Smooth muscle cell (in vitro differentiated cells): ENCODE results near the gene SEC14L6. TPM values are rescaled to one million over a fixed set of nuclear protein-coding genes. Genes with fewer than 3 reads are reported as not detected.
A peak's percentile ranks its signal among the peaks of the same experiment; 100 is the strongest.
"Not testable (repeated sequence)": the region's sequence is repeated elsewhere in the genome, so short reads cannot be mapped to it uniquely, and the experiment has no call there.

Experiments used
- DNase-seq: peaks from one replicate; lab custom pipeline; 2025; ENCODE audit not compliant: unreplicated experiment; lab: John Stamatoyannopoulos, UW
- H2AFZ ChIP-seq: fragments of 200-600 bp; sonication (generic); 2 replicates; pipeline ENCODE4 v1.6.0; 2016; ENCODE audit warnings: antibody characterized with exemption, low read depth, mild to moderate bottlenecking
- H3F3A ChIP-seq: fragments of 200-600 bp; sonication (generic); 2 replicates; pipeline ENCODE4 v1.6.0; 2017; ENCODE audit warnings: antibody characterized with exemption, low read depth
- H3K27ac ChIP-seq: fragments of 200-600 bp; sonication (generic); 2 replicates; pipeline ENCODE4 v1.5.1; 2016; ENCODE audit warnings: low read depth, mild to moderate bottlenecking
- H3K27me3 ChIP-seq: fragments of 200-600 bp; sonication (generic); 2 replicates; pipeline ENCODE4 v1.6.1; 2016; ENCODE audit warnings: low read depth, mild to moderate bottlenecking
- H3K36me3 ChIP-seq: fragments of 200-600 bp; sonication (generic); 2 replicates; pipeline ENCODE4 v1.5.1; 2016; ENCODE audit warnings: low read depth
- H3K4me1 ChIP-seq: fragments of 200-600 bp; sonication (generic); 2 replicates; pipeline ENCODE4 v1.5.1; 2016; ENCODE audit warnings: low read depth
- H3K4me2 ChIP-seq: fragments of 200-600 bp; sonication (generic); 2 replicates; pipeline ENCODE4 v1.6.0; 2016; ENCODE audit warnings: mild to moderate bottlenecking
- H3K4me3 ChIP-seq: fragments of 200-600 bp; sonication (generic); 2 replicates; pipeline ENCODE4 v1.5.1; 2016; ENCODE audit warnings: mild to moderate bottlenecking
- H3K79me2 ChIP-seq: fragments of 200-600 bp; sonication (generic); 2 replicates; pipeline ENCODE4 v1.6.0; 2016; ENCODE audit warnings: low read depth, mild to moderate bottlenecking
- H3K9ac ChIP-seq: fragments of 200-600 bp; sonication (generic); 2 replicates; pipeline ENCODE4 v1.6.0; 2016; ENCODE audit warnings: low read depth
- H3K9me3 ChIP-seq: fragments of 200-600 bp; sonication (generic); replicated peaks from 2 replicates; pipeline ENCODE4 v1.5.1; 2016; ENCODE audit warnings: low read depth
- H4K20me1 ChIP-seq: fragments of 200-600 bp; sonication (generic); 2 replicates; pipeline ENCODE4 v1.6.0; 2016; ENCODE audit warnings: low read depth
- WGBS: methylation state at CpG from one replicate; pipeline ENCODE4 v1.1.7; 2016; ENCODE audit warnings: low lambda C conversion rate; 5-methylcytosine and 5-hydroxymethylcytosine counted together
- polyA plus RNA-seq: library from polyadenylated mRNA; unstranded; fragments of >200 nt; fragmentation: Nextera tagmentation; extraction: Ambion mirVana; gene quantifications from 2 replicates; pipeline ENCODE4 v1.2.1, GENCODE V29; 2016
- total RNA-seq: library from RNA; depleted of rRNA; stranded (reverse); fragments of >200 nt; gene quantifications from 2 replicates; pipeline ENCODE4 v1.2.3, GENCODE V29; 2014
- TF ChIP-seq, protein P1 (sequence below): fragments of 200-600 bp; sonication (generic); IDR thresholded peaks from 2 replicates; pipeline ENCODE4 v1.5.1; 2017; ENCODE audit warnings: borderline replicate concordance, mild to moderate bottlenecking, antibody characterized with exemption; ENCODE audit not compliant: insufficient read depth, poor library complexity, severe bottlenecking

SEC14L6 gene
- total RNA-seq, result 0.09 and 0.13 TPM in 2 replicates
- not detected in 2 replicates for polyA plus RNA-seq

DNA sequence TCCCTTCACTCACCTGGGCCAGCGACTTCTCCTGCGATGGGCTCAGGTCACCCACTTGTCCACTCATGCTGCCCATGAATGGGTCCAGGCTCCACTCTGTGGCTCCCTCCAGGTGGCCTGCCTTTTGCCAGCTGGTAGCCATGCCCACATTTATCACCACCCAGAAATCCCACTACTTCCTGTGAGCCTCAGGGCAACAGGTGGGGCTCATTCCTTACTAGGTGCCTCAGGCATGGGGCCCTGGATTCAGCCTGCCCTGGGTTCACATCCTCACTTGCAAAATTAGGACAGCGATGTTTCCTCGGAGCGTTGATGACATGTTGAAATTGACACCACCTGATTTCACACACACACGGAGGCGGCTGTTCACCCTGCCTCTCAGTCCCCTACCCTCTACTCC, at the start of gene SEC14L6:
Gene SEC14L6 (minus strand): TSS at position 126 of the 400 bp plus-strand sequence. CDS start 59 bp downstream, at position 67.
- Histone ChIP-seq H3K4me1 (peaks cover 4% of the 10 kb centered on the region), H3K27ac (no peak within 1 kb of the TSS), H4K20me1 (no peaks in the 10 kb centered on the region), H3K79me2 (no peaks in the 10 kb centered on the region), H3K4me3 (no peak within 1 kb of the TSS), H3K9me3 (no peaks in the 10 kb centered on the region), H3K27me3 (peaks cover 26% of the 10 kb centered on the region), H3F3A (no peaks in the 10 kb centered on the region), H3K4me2 (no peak within 1 kb of the TSS), H3K36me3 (no peaks in the 10 kb centered on the region), H2AFZ (no peak within 1 kb of the TSS), H3K9ac (no peak within 1 kb of the TSS)
- DNase-seq, result no peak
- TF ChIP-seq, protein P1, sequence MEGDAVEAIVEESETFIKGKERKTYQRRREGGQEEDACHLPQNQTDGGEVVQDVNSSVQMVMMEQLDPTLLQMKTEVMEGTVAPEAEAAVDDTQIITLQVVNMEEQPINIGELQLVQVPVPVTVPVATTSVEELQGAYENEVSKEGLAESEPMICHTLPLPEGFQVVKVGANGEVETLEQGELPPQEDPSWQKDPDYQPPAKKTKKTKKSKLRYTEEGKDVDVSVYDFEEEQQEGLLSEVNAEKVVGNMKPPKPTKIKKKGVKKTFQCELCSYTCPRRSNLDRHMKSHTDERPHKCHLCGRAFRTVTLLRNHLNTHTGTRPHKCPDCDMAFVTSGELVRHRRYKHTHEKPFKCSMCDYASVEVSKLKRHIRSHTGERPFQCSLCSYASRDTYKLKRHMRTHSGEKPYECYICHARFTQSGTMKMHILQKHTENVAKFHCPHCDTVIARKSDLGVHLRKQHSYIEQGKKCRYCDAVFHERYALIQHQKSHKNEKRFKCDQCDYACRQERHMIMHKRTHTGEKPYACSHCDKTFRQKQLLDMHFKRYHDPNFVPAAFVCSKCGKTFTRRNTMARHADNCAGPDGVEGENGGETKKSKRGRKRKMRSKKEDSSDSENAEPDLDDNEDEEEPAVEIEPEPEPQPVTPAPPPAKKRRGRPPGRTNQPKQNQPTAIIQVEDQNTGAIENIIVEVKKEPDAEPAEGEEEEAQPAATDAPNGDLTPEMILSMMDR, result no peak
- WGBS, result 93% methylated on average over 7 of the region's 7 CpGs

DNA sequence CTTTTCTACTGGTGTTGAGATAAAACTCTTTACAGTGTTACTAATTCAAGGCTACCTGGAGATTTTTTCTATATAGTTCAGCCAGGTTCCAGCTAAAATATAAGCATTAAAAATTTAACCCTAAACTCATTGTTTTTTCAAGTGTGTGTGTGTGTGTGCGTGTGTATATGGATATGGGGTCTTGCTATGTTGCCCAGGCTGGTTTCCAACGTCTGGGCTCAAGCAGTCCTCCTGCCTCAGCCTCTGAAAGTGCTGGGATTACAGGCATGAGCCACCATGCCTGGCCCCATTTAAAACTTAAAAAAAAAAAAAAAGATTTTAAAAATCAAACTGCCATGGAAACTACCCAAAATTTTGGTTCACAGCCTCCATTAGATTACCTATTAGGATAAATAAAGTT, 49.7 kb upstream of the SEC14L6 start:
- no peak overlapping the region for H3K4me3 ChIP-seq
- TF ChIP-seq, protein P1, result no peak
- no peak overlapping the region for H2AFZ ChIP-seq
- no peak for DNase-seq
- no peak overlapping the region for H3K4me2 ChIP-seq
- no peak overlapping the region for H3K9ac ChIP-seq
- H3F3A ChIP-seq, result no peaks in the 10 kb centered on the region
- 88% methylated on average over 2 of the region's 2 CpGs for WGBS
- H3K36me3 ChIP-seq, result no peaks in the 10 kb centered on the region
- peaks cover 5% of the 10 kb centered on the region for H3K79me2 ChIP-seq
- no peaks in the 10 kb centered on the region for H3K27me3 ChIP-seq
- no peaks in the 10 kb centered on the region for H4K20me1 ChIP-seq
- no peaks in the 10 kb centered on the region for H3K9me3 ChIP-seq
- no peak overlapping the region for H3K27ac ChIP-seq
- H3K4me1 ChIP-seq, result no peaks in the 10 kb centered on the region

DNA sequence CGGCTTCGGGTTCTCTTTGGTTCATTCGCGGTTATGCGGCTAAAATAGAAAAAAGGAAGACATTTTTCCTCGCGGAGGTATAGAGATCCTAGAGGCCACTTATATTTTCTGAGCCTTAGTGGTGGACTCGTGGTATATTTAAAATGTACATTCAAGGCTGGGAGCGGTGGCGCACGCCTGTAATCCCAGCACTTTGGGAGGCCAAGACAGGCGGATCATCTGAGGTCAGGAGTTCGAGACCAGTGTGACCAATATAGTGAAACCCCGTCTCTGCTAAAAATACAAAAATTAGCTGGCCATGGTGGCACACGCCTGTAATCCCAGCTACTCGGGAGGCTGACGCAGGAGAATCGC, 45.8 kb upstream of the SEC14L6 start:
- H3K9ac ChIP-seq, H3F3A ChIP-seq, H3K27me3 ChIP-seq, H3K36me3 ChIP-seq, H3K9me3 ChIP-seq, H3K4me1 ChIP-seq, H4K20me1 ChIP-seq, DNase-seq: not testable (repeated sequence)
- Histone ChIP-seq H3K4me3 (peak overlapping the region; percentile 23), H3K79me2 (peaks cover 21% of the 10 kb centered on the region), H2AFZ (peak overlapping the region; percentile 58), H3K27ac (peak overlapping the region; percentile 98), H3K4me2 (peak overlapping the region; percentile 86)
- 50% methylated on average over 18 of the region's 18 CpGs for WGBS

DNA sequence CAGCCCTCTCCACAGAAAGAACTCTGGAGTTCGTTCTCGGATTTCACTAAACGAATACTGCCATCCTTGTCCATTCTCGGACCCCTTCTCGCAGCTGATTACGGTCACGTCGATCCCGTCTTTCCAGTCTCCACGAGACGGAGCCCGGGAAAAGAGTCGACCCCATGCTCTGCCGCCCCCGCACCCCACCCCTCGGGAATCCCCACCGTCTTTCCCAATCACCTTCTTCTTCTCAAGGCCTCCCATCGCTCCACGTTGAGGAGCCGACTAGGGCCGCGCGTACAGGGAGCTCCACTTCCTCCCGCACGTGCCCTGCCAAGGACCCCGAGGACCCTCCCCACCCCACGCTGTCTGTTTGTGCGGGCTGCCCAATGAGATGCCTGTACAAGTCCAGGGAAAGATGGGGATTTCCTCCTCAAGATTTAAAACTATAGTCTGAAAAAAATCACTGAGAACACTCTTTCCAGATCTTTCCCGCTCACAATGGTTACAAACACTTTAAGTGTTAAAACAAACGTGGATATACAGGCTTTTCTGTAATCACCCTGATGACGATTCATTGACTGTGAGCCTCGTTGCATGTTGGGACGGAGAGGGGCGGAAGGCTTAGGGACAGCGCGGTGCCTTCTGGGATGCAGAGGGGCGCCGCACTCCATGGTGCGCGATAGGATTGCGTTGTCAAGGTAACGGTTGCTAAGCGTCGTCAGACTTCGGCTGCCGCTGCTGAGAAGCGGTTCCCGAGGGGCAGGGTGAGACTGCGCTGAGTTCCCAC, 45.2 kb upstream of the SEC14L6 start, which contains the start of gene PES1:
Gene PES1 (minus strand): TSS at position 323 of the 772 bp plus-strand sequence. CDS start 77 bp downstream, at position 246.
- H3K9me3 ChIP-seq, result no peaks in the 10 kb centered on the region
- no peaks in the 10 kb centered on the region for H4K20me1 ChIP-seq
- peak within 1 kb of the TSS; percentile 86 for H3K4me2 ChIP-seq
- H3K79me2 ChIP-seq, result peaks cover 21% of the 10 kb centered on the region
- H3F3A ChIP-seq, result no peaks in the 10 kb centered on the region
- WGBS, result 1% methylated on average over 49 of the region's 49 CpGs
- peak within 1 kb of the TSS; percentile 98 for H3K27ac ChIP-seq
- peaks cover 5% of the 10 kb centered on the region for H3K36me3 ChIP-seq
- peak within 1 kb of the TSS; percentile 58 for H3K4me3 ChIP-seq
- no peaks in the 10 kb centered on the region for H3K27me3 ChIP-seq
- peak; percentile 63 for DNase-seq
- peak within 1 kb of the TSS; percentile 99 for H3K9ac ChIP-seq
- peak within 1 kb of the TSS; percentile 88 for H2AFZ ChIP-seq
- H3K4me1 ChIP-seq, result peaks cover 7% of the 10 kb centered on the region
- TF ChIP-seq, protein P1, result no peak
